Gastroesophageal sphincter (tissue), 3 donors: Measurements from ENCODE around the gene DSE.

Experiments
- EP300 ChIP-seq: sonication (generic); formaldehyde crosslinking; IDR thresholded peaks from one replicate; pipeline ENCODE4 v1.6.1; 2017; ENCODE audit warnings: antibody characterized with exemption, mild to moderate bottlenecking
- POLR2A ChIP-seq, 2 donors: fragments of 450-650 bp; IDR thresholded peaks; one replicate each; pipeline ENCODE4 v1.6.1; 2017; ENCODE audit warnings: antibody characterized with exemption in 2 of 2, mild to moderate bottlenecking in 2 of 2, moderate library complexity in 1 of 2
- POLR2AphosphoS5 ChIP-seq: sonication (generic); formaldehyde crosslinking; IDR thresholded peaks from one replicate; pipeline ENCODE4 v1.6.1; 2017; ENCODE audit warnings: antibody characterized with exemption
- TF ChIP-seq, protein P1 (sequence below), 4 experiments: fragments of 200-600 bp in 2 of 4; fragments of 450-650 bp in 2 of 4; sonication (generic) in 1 of 4; IDR thresholded peaks; one replicate each; pipeline ENCODE4 v1.5.1; 2017 to 2019; ENCODE audit warnings: antibody characterized with exemption in 4 of 4, mild to moderate bottlenecking in 2 of 4, moderate library complexity in 2 of 4

DNA sequence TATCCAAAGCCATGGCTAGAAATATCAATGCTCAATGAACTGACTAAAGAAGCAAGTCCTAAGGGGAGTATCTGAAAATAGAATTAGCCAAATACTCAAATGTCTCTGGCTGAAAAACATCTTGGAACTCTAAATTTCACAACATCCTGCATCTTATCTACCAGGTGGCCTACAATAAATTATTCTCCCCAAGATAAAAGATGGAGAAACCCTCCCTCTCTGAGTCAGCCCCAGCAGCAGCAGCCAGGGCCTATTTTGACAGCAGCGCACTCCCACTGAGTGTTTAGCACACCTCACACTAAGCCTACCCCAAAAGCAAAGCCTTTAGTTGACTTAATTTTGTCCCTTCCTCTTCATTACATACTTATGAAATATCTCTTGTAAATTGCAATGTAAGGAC, 96.3 kb downstream of the DSE start:
- TF ChIP-seq POLR2AphosphoS5 (no peak), POLR2A (IDR thresholded peaks at IDR 0.05) (no peak), EP300 (no peak)
- TF ChIP-seq, protein P1, sequence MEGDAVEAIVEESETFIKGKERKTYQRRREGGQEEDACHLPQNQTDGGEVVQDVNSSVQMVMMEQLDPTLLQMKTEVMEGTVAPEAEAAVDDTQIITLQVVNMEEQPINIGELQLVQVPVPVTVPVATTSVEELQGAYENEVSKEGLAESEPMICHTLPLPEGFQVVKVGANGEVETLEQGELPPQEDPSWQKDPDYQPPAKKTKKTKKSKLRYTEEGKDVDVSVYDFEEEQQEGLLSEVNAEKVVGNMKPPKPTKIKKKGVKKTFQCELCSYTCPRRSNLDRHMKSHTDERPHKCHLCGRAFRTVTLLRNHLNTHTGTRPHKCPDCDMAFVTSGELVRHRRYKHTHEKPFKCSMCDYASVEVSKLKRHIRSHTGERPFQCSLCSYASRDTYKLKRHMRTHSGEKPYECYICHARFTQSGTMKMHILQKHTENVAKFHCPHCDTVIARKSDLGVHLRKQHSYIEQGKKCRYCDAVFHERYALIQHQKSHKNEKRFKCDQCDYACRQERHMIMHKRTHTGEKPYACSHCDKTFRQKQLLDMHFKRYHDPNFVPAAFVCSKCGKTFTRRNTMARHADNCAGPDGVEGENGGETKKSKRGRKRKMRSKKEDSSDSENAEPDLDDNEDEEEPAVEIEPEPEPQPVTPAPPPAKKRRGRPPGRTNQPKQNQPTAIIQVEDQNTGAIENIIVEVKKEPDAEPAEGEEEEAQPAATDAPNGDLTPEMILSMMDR (IDR thresholded peaks at IDR 0.05), result no peak
